ENCODE measurements around the gene KBTBD4. TPM values are rescaled to one million over a fixed set of nuclear protein-coding genes. Genes with fewer than 3 reads are reported as not detected.

KBTBD4 gene
- total RNA-seq, 1 donor from 2014 or later: 15.4 TPM

DNA sequence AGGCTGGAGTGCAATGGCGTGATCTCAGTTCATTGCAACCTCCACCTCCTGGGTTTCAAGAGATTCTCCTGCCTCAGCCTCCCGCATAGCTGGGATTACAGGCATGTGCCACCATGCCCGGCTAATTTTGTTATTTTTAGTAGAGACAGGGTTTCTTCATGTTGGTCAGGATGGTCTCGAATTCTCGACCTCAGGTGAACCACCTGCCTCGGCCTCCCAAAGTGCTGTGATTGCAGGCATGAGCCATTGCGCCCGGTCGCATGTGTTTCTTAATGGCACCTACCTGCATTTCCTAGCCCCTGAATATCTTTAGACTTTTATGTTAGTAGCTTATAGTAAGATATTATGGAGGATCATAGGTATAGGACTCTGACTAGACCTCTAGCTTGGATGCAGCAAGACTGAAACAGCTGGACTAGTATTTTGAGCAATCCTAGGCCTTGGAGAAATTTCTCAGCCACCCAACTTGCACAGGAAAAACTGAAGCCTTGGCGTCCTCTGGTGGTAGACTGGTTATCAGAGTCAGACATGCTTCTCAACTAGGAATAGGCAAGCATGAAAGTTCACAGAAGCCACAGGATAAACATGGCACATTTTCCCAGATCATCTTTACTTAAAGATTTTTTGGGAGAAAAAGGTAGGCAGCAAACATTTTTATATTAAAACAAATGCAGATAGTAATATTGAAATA is 38.1 kb upstream of the KBTBD4 start:
- peak; percentile 39 for DNase-seq (ENCODE audit: low read depth, low spot score)

DNA sequence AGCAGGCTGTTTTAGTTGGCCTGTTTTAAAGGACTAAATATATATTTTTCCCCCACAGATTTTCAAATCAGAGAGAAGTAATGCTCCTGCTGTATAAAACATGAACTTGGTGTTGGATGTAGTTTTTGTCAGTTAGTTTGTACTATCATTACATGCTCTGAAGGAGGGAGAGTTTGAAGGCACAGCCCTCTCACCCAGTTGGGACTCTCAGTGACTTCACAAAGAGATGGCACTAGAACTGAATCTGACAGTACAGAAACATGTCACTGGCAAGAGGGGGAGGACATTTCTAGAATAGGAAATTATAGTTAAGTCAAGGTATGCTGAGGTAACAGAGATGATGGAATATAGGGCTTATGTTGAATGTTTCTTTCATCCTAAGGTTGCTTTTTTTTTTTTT is 36.5 kb upstream of the KBTBD4 start:
- TF ChIP-seq, protein P1, sequence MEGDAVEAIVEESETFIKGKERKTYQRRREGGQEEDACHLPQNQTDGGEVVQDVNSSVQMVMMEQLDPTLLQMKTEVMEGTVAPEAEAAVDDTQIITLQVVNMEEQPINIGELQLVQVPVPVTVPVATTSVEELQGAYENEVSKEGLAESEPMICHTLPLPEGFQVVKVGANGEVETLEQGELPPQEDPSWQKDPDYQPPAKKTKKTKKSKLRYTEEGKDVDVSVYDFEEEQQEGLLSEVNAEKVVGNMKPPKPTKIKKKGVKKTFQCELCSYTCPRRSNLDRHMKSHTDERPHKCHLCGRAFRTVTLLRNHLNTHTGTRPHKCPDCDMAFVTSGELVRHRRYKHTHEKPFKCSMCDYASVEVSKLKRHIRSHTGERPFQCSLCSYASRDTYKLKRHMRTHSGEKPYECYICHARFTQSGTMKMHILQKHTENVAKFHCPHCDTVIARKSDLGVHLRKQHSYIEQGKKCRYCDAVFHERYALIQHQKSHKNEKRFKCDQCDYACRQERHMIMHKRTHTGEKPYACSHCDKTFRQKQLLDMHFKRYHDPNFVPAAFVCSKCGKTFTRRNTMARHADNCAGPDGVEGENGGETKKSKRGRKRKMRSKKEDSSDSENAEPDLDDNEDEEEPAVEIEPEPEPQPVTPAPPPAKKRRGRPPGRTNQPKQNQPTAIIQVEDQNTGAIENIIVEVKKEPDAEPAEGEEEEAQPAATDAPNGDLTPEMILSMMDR (conservative IDR thresholded peaks at IDR 0.05): no peak
- no peak overlapping the region for H3K27ac Mint-ChIP-seq (ENCODE audit: unreplicated experiment)
- DNase-seq (ENCODE audit: low read depth, low spot score): no peak

More for the DNA sequence above, 38.1 kb upstream of the KBTBD4 start:
- Mint-ChIP-seq H3K4me1 (peaks cover 8% of the 10 kb centered on the region), H3K27me3 (ENCODE audit: low read depth) (no peaks in the 10 kb centered on the region), H3K27ac (ENCODE audit: unreplicated experiment) (no peak overlapping the region), H3K9me3 (no peaks in the 10 kb centered on the region), H3K36me3 (ENCODE audit: low read depth) (peaks cover 4% of the 10 kb centered on the region), H3K4me3 (no peak overlapping the region)
- TF ChIP-seq, protein P1 (conservative IDR thresholded peaks at IDR 0.05): peak; percentile 63

DNA sequence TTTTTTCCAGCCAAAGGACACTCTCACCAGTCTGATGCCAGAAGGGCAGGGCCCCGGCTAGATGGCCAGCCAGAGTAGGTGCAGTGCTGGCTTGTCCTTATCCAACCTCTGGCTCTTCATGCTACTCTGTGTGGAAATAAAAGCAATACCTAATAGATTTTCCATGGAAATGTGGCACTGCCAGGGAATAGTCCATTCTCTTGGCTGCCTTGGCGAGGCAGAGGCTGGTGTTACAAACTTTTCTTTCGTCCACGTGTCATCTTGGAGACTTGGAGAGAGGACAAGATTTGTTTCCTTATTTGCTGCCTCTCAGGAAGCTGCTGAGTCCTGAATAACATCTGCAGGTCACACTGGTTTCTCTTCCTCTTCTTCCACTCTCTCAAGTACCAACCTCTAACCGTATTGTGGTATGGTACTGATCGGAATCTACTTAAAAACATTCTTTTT is 32.6 kb upstream of the KBTBD4 start:
- no peak for DNase-seq (ENCODE audit: low read depth, low spot score)
- TF ChIP-seq, protein P1 (conservative IDR thresholded peaks at IDR 0.05): no peak
- Mint-ChIP-seq H3K4me1 (peaks cover 5% of the 10 kb centered on the region), H3K9me3 (no peaks in the 10 kb centered on the region), H3K27ac (ENCODE audit: unreplicated experiment) (no peak overlapping the region), H3K4me3 (no peak overlapping the region), H3K36me3 (ENCODE audit: low read depth) (peaks cover 4% of the 10 kb centered on the region), H3K27me3 (ENCODE audit: low read depth) (no peaks in the 10 kb centered on the region)

More for the DNA sequence above, 36.5 kb upstream of the KBTBD4 start:
- H3K36me3 Mint-ChIP-seq (ENCODE audit: low read depth): peaks cover 4% of the 10 kb centered on the region
- H3K4me3 Mint-ChIP-seq: no peak overlapping the region
- no peaks in the 10 kb centered on the region for H3K9me3 Mint-ChIP-seq
- H3K4me1 Mint-ChIP-seq: no peaks in the 10 kb centered on the region
- no peaks in the 10 kb centered on the region for H3K27me3 Mint-ChIP-seq (ENCODE audit: low read depth)

DNA sequence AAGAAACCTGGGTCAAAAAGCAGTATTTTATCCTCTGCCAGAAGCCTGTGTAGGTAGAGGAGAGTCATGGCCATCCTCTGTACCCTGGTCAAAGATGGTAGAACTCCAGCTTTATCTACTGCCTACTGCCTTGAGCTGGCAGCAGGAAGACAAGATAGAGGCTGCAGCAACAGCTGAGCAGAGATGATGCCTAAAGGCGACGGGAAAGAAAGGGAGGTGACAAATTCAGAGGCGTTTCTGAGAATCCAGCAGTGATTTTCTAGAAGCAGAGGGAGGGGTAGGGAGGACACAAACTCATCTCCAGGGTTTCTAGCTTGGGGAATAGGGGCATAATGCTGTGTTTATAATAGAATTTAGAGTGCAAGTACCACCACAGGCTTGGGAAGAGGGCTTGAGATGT is 30.9 kb upstream of the KBTBD4 start:
- H3K36me3 Mint-ChIP-seq (ENCODE audit: low read depth): peaks cover 4% of the 10 kb centered on the region
- H3K27ac Mint-ChIP-seq (ENCODE audit: unreplicated experiment): peak overlapping the region; percentile 5
- H3K4me1 Mint-ChIP-seq: peaks cover 5% of the 10 kb centered on the region
- H3K9me3 Mint-ChIP-seq: no peaks in the 10 kb centered on the region
- H3K4me3 Mint-ChIP-seq: no peak overlapping the region
- H3K27me3 Mint-ChIP-seq (ENCODE audit: low read depth): no peaks in the 10 kb centered on the region
- DNase-seq (ENCODE audit: low read depth, low spot score): no peak
- TF ChIP-seq, protein P1 (conservative IDR thresholded peaks at IDR 0.05): no peak

DNA sequence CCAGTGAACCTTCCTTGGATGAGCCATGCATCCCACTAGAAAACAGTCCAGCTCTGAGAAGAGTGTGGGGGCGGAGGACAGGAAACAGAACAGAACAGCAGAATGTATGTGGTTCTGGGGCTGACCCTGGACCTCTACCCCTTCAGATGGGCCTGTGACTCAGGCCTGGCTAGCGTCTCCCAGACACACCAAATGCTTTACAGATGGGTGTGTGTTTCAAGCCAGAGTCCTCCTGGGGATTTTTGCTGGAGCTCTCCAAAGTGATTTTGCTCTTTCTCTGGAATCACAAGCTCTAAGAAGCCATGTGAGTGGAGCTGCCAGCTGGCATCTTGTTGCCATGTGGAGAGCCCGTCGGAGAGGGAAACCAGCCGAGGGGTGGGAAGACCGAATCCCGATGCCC is 28.6 kb upstream of the KBTBD4 start:
- Mint-ChIP-seq H3K9me3 (no peaks in the 10 kb centered on the region), H3K36me3 (ENCODE audit: low read depth) (peaks cover 4% of the 10 kb centered on the region), H3K27ac (ENCODE audit: unreplicated experiment) (no peak overlapping the region), H3K27me3 (ENCODE audit: low read depth) (no peaks in the 10 kb centered on the region), H3K4me3 (no peak overlapping the region), H3K4me1 (peaks cover 5% of the 10 kb centered on the region)
- TF ChIP-seq, protein P1 (conservative IDR thresholded peaks at IDR 0.05): no peak
- DNase-seq (ENCODE audit: low read depth, low spot score): no peak
